Testis (tissue), 3 donors: ENCODE results near the gene NUP133. TPM values are rescaled to one million over a fixed set of nuclear protein-coding genes. Genes with fewer than 3 reads are reported as not detected.

Experiments
- DNase-seq: peaks from one replicate; pipeline ENCODE4 v3.0.0-alpha.2; 2019
- H3K27ac ChIP-seq, 2 donors: fragments of 200-600 bp; sonication (generic); one replicate each; pipeline ENCODE4 v1.5.1; 2019
- H3K27me3 ChIP-seq: fragments of 200-600 bp; sonication (generic); one replicate; pipeline ENCODE4 v1.5.1; 2019
- H3K36me3 ChIP-seq: fragments of 200-600 bp; sonication (generic); one replicate; pipeline ENCODE4 v1.5.1; 2017; ENCODE audit warnings: low read depth; ENCODE audit errors: missing control alignments
- H3K4me1 ChIP-seq: fragments of 200-600 bp; sonication (generic); one replicate; pipeline ENCODE4 v1.5.1; 2019
- H3K4me3 ChIP-seq, 2 donors: fragments of 200-600 bp; sonication (generic); one replicate each; pipeline ENCODE4 v1.5.1; 2017 to 2019
- H3K9me3 ChIP-seq: fragments of 200-600 bp; sonication (generic); one replicate; pipeline ENCODE4 v1.5.1; 2017
- POLR2A ChIP-seq: fragments of 450-650 bp; IDR thresholded peaks from one replicate; pipeline ENCODE4 v1.6.1; 2017; ENCODE audit warnings: antibody characterized with exemption, mild to moderate bottlenecking, moderate library complexity
- WGBS, 2 donors: methylation state at CpG; one replicate each; pipeline ENCODE4 v1.1.5; 2018; 5-methylcytosine and 5-hydroxymethylcytosine counted together
- intact Hi-C: fragments of 100-400 bp; cut with DNase I; formaldehyde crosslinking; loops from one replicate; pipeline ENCODE4 v1.15.1; 2023; ENCODE audit warnings: low total_unique reads
- polyA plus RNA-seq: library from polyadenylated mRNA; stranded (reverse); fragments of 350-450 nt; fragmentation: Illumina TruSeq; extraction: RNeasy Lipid Tissue Mini Kit (QIAGEN cat#74804); gene quantifications from one replicate; pipeline ENCODE4 v1.2.3, GENCODE V29; 2014; ENCODE audit warnings: low read depth, low replicate concordance; ENCODE audit not compliant: insufficient read depth
- total RNA-seq, 2 donors: library from RNA; depleted of rRNA; stranded (reverse); fragments of >200 nt; gene quantifications; one replicate each; pipeline ENCODE4 v1.2.3, GENCODE V29; 2016
- TF ChIP-seq, protein P1 (sequence below), 3 experiments: fragments of 450-650 bp in 2 of 3; fragments of 200-600 bp in 1 of 3; sonication (generic) in 1 of 3; IDR thresholded peaks; one replicate each; pipeline ENCODE4 v1.5.1; 2016 to 2019; ENCODE audit warnings: antibody characterized with exemption in 3 of 3, mild to moderate bottlenecking in 2 of 3, moderate library complexity in 1 of 3

Gene NUP133
- total and polyA plus RNA-seq, 3 donors from 2014 or later, result 26.5 to 60.9 (median 46.5) TPM

DNA sequence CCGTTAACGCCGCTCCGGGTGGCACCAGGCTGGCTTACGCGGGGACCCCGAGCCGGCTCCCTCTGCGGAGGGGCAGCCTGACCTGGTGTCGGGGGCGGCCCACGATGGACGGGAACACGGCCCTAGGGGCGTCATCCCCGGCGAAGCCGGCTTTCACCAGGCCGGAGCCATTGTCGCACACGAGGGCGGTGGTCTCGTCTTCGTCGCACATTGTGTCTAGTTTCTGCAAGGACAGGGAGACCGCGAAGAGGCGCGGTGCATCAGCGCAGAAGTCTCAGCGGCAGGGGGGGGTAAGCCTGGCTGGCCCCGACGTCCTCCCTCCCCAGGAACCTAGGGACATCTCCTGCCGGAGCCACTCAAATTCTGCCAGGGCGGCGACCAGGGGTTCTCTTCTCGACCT is 75.2 kb downstream of the NUP133 start:
- H3K4me3 ChIP-seq, result no peak overlapping the region
- no peaks in the 10 kb centered on the region for H3K36me3 ChIP-seq
- TF ChIP-seq, protein P1, sequence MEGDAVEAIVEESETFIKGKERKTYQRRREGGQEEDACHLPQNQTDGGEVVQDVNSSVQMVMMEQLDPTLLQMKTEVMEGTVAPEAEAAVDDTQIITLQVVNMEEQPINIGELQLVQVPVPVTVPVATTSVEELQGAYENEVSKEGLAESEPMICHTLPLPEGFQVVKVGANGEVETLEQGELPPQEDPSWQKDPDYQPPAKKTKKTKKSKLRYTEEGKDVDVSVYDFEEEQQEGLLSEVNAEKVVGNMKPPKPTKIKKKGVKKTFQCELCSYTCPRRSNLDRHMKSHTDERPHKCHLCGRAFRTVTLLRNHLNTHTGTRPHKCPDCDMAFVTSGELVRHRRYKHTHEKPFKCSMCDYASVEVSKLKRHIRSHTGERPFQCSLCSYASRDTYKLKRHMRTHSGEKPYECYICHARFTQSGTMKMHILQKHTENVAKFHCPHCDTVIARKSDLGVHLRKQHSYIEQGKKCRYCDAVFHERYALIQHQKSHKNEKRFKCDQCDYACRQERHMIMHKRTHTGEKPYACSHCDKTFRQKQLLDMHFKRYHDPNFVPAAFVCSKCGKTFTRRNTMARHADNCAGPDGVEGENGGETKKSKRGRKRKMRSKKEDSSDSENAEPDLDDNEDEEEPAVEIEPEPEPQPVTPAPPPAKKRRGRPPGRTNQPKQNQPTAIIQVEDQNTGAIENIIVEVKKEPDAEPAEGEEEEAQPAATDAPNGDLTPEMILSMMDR (IDR thresholded peaks at IDR 0.05), result no peak
- no peak for TF ChIP-seq POLR2A
- WGBS, 2 donors, result 4 to 8% methylated on average over 16 to 35 of the region's 37 CpGs
- intact Hi-C loops, result loop anchor here (5.0 kb wide), 1 partner anchor 126 kb away; no protein-coding TSS in a partner anchor
- no peak for DNase-seq
- H3K9me3 ChIP-seq, result no peaks in the 10 kb centered on the region
- peaks cover 22% of the 10 kb centered on the region for H3K4me1 ChIP-seq
- H3K27me3 ChIP-seq, result no peaks in the 10 kb centered on the region
- no peak overlapping the region for H3K27ac ChIP-seq

DNA sequence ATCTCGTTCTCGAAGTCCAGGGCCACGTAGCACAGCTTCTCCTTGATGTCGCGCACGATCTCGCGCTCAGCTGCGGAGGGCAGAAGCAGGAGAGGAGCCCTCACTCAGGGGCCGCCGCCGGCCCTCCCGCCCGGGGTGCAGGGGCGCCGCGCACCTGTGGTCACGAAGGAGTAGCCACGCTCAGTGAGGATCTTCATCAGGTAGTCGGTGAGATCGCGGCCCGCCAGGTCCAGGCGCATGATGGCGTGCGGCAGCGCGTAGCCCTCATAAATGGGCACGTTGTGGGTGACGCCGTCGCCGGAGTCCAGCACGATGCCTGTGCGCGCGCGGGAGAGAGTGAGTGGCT is 76.1 kb downstream of the NUP133 start:
- Histone ChIP-seq H3K36me3 (no peaks in the 10 kb centered on the region), H3K4me3 (no peak overlapping the region), H3K4me1 (peaks cover 22% of the 10 kb centered on the region), H3K27ac (no peak overlapping the region), H3K27me3 (no peaks in the 10 kb centered on the region), H3K9me3 (no peaks in the 10 kb centered on the region)
- DNase-seq, result no peak
- TF ChIP-seq, protein P1 (IDR thresholded peaks at IDR 0.05), result no peak
- WGBS, 2 donors, result 2% methylated on average over 21 of the region's 38 CpGs; no CpG with 5 or more reads in 1 of the 2 donors
- intact Hi-C loops, result loop anchor here (5.0 kb wide), 1 partner anchor 125 kb away; no protein-coding TSS in a partner anchor

GRCh38 chr1:229431284-229432115 is 76.6 kb downstream of the NUP133 start:
- Histone ChIP-seq H3K27ac (no peak overlapping the region), H3K27me3 (no peaks in the 10 kb centered on the region), H3K4me3 (no peak overlapping the region), H3K36me3 (no peaks in the 10 kb centered on the region), H3K4me1 (peaks cover 22% of the 10 kb centered on the region), H3K9me3 (no peaks in the 10 kb centered on the region)
- DNase-seq, result no peak
- no peak for TF ChIP-seq POLR2A
- TF ChIP-seq, protein P1 (IDR thresholded peaks at IDR 0.05), result no peak
- intact Hi-C loops, result loop anchor here (5.0 kb wide), 1 partner anchor 124 kb away; no protein-coding TSS in a partner anchor
- 4 to 5% methylated on average over 9 to 64 of the region's 65 CpGs for WGBS, 2 donors

- H3K27ac ChIP-seq, result no peak overlapping the region
- no peaks in the 10 kb centered on the region for H3K27me3 ChIP-seq
- peak; percentile 36 for DNase-seq
- no peak overlapping the region for H3K4me3 ChIP-seq
- WGBS, 2 donors, result 1 to 2% methylated on average over 15 to 16 of the region's 16 CpGs
- peaks cover 22% of the 10 kb centered on the region for H3K4me1 ChIP-seq
- TF ChIP-seq, protein P1 (IDR thresholded peaks at IDR 0.05), result no peak
- TF ChIP-seq POLR2A, result no peak
- H3K36me3 ChIP-seq, result no peaks in the 10 kb centered on the region
- H3K9me3 ChIP-seq, result no peaks in the 10 kb centered on the region
- intact Hi-C loops, result loop anchor here (5.0 kb wide), 1 partner anchor 124 kb away; no protein-coding TSS in a partner anchor
Observed at GRCh38 chr1:229430761-229431283, 77.3 kb downstream of the NUP133 start.
